ENCODE results near the gene FOSL2.

DNA sequence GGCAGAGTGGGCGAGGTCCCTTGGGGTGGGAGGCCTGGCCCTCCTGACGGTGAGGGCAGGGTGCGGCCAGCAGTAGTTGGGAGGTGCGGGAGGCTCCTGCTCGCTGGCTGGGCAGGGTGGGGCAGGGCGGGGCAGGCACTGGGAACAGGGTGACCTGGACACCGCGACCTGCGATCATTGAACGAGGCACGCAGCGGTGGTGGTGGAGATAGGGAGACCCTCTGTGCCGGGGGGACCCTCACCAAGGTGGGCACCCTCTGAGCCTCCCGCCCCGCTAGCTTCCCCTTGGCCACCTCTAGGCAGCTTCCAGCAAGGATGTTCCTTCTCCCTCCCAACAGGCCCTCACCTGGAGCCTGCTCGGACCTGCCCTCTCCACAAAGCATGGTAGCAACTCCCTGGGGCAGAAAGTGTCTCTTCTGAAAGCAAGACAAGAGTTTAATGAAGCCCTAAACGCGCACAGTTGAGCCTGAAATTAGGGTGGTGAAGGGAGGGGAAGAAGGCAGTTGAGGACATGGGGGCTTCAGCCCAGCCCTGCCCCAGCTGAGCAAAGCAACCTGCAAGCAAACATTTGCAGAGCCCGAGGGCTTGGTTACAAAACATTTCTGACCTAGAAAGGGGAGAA, 15.4 kb upstream of the FOSL2 start:
- TF ChIP-seq CTCF (IDR thresholded peaks at IDR 0.05): no peak
- TF ChIP-seq EZH2 (IDR thresholded peaks at IDR 0.05): no peak
- no peak for TF ChIP-seq EZH2phosphoT487 (IDR thresholded peaks at IDR 0.05)
